ENCODE measurements around the gene PWWP2B. TPM values are rescaled to one million over a fixed set of nuclear protein-coding genes. Genes with fewer than 3 reads are reported as not detected.
A peak's percentile ranks its signal among the peaks of the same experiment; 100 is the strongest.

Gene PWWP2B
- total RNA-seq, 1 donor from 2014 or later = 3.8 TPM

GRCh38 chr10:132356621-132357195 lies 40.3 kb upstream of the PWWP2B start:
- H3K4me3 Mint-ChIP-seq (ENCODE audit: low read depth) = no peak overlapping the region
- H3K4me1 Mint-ChIP-seq (ENCODE audit: low read depth) = no peaks in the 10 kb centered on the region
- DNase-seq (ENCODE audit: low spot score) = no peak
- H3K27ac Mint-ChIP-seq = no peak overlapping the region
- no peaks in the 10 kb centered on the region for H3K9me3 Mint-ChIP-seq
- intact Hi-C loops (cut with micrococcal nuclease) = no loop called here
- no peaks in the 10 kb centered on the region for H3K27me3 Mint-ChIP-seq (ENCODE audit: low read depth)
- H3K36me3 Mint-ChIP-seq (ENCODE audit: low read depth) = no peaks in the 10 kb centered on the region

- Mint-ChIP-seq H3K4me1 (ENCODE audit: low read depth) (no peaks in the 10 kb centered on the region), H3K27ac (no peak overlapping the region), H3K9me3 (no peaks in the 10 kb centered on the region), H3K27me3 (ENCODE audit: low read depth) (no peaks in the 10 kb centered on the region), H3K4me3 (ENCODE audit: low read depth) (no peak overlapping the region), H3K36me3 (ENCODE audit: low read depth) (no peaks in the 10 kb centered on the region)
- DNase-seq (ENCODE audit: low spot score) = no peak
- intact Hi-C loops (cut with micrococcal nuclease) = no loop called here
These were observed 39.5 kb upstream of the PWWP2B start for GRCh38 chr10:132357286-132358058.

- Mint-ChIP-seq H3K27me3 (ENCODE audit: low read depth) (no peaks in the 10 kb centered on the region), H3K4me1 (ENCODE audit: low read depth) (no peaks in the 10 kb centered on the region), H3K36me3 (ENCODE audit: low read depth) (no peaks in the 10 kb centered on the region), H3K4me3 (ENCODE audit: low read depth) (no peak overlapping the region), H3K9me3 (peaks cover 4% of the 10 kb centered on the region), H3K27ac (no peak overlapping the region)
- no peak for DNase-seq (ENCODE audit: low spot score)
- intact Hi-C loops (cut with micrococcal nuclease) = no loop called here
These were observed 37.5 kb upstream of the PWWP2B start for GRCh38 chr10:132359305-132360040.

GRCh38 chr10:132360766-132361447 lies 36.1 kb upstream of the PWWP2B start:
- H3K27me3 Mint-ChIP-seq (ENCODE audit: low read depth) = no peaks in the 10 kb centered on the region
- intact Hi-C loops (cut with micrococcal nuclease) = no loop called here
- no peak overlapping the region for H3K4me3 Mint-ChIP-seq (ENCODE audit: low read depth)
- peaks cover 9% of the 10 kb centered on the region for H3K9me3 Mint-ChIP-seq
- H3K4me1 Mint-ChIP-seq (ENCODE audit: low read depth) = no peaks in the 10 kb centered on the region
- H3K36me3 Mint-ChIP-seq (ENCODE audit: low read depth) = no peaks in the 10 kb centered on the region
- H3K27ac Mint-ChIP-seq = no peak overlapping the region
- DNase-seq (ENCODE audit: low spot score) = no peak

GRCh38 chr10:132361581-132362101 lies 35.4 kb upstream of the PWWP2B start:
- DNase-seq (ENCODE audit: low spot score) = no peak
- Mint-ChIP-seq H3K36me3 (ENCODE audit: low read depth) (no peaks in the 10 kb centered on the region), H3K4me1 (ENCODE audit: low read depth) (no peaks in the 10 kb centered on the region), H3K9me3 (peaks cover 9% of the 10 kb centered on the region), H3K27me3 (ENCODE audit: low read depth) (no peaks in the 10 kb centered on the region), H3K4me3 (ENCODE audit: low read depth) (no peak overlapping the region), H3K27ac (no peak overlapping the region)
- intact Hi-C loops (cut with micrococcal nuclease) = no loop called here

GRCh38 chr10:132362151-132362611 lies 34.8 kb upstream of the PWWP2B start:
- H3K27me3 Mint-ChIP-seq (ENCODE audit: low read depth) = no peaks in the 10 kb centered on the region
- DNase-seq (ENCODE audit: low spot score) = no peak
- H3K9me3 Mint-ChIP-seq = peaks cover 9% of the 10 kb centered on the region
- H3K4me1 Mint-ChIP-seq (ENCODE audit: low read depth) = no peaks in the 10 kb centered on the region
- intact Hi-C loops (cut with micrococcal nuclease) = no loop called here
- no peaks in the 10 kb centered on the region for H3K36me3 Mint-ChIP-seq (ENCODE audit: low read depth)
- no peak overlapping the region for H3K4me3 Mint-ChIP-seq (ENCODE audit: low read depth)
- no peak overlapping the region for H3K27ac Mint-ChIP-seq

- peaks cover 9% of the 10 kb centered on the region for H3K9me3 Mint-ChIP-seq
- no peak overlapping the region for H3K4me3 Mint-ChIP-seq (ENCODE audit: low read depth)
- no peaks in the 10 kb centered on the region for H3K36me3 Mint-ChIP-seq (ENCODE audit: low read depth)
- H3K4me1 Mint-ChIP-seq (ENCODE audit: low read depth) = no peaks in the 10 kb centered on the region
- intact Hi-C loops (cut with micrococcal nuclease) = no loop called here
- no peak overlapping the region for H3K27ac Mint-ChIP-seq
- no peak for DNase-seq (ENCODE audit: low spot score)
- H3K27me3 Mint-ChIP-seq (ENCODE audit: low read depth) = no peaks in the 10 kb centered on the region
These were observed 33.6 kb upstream of the PWWP2B start for GRCh38 chr10:132363376-132363775.

- DNase-seq (ENCODE audit: low spot score) = no peak
- Mint-ChIP-seq H3K9me3 (peaks cover 9% of the 10 kb centered on the region), H3K27ac (peak overlapping the region; percentile 31), H3K36me3 (ENCODE audit: low read depth) (no peaks in the 10 kb centered on the region), H3K4me1 (ENCODE audit: low read depth) (no peaks in the 10 kb centered on the region), H3K27me3 (ENCODE audit: low read depth) (no peaks in the 10 kb centered on the region), H3K4me3 (ENCODE audit: low read depth) (no peak overlapping the region)
- intact Hi-C loops (cut with micrococcal nuclease) = no loop called here
These were observed 32.9 kb upstream of the PWWP2B start for GRCh38 chr10:132363921-132364593.

GRCh38 chr10:132364594-132364970 lies 32.4 kb upstream of the PWWP2B start:
- Mint-ChIP-seq H3K4me3 (ENCODE audit: low read depth) (no peak overlapping the region), H3K9me3 (peaks cover 9% of the 10 kb centered on the region), H3K27ac (peak overlapping the region; percentile 31), H3K36me3 (ENCODE audit: low read depth) (no peaks in the 10 kb centered on the region), H3K4me1 (ENCODE audit: low read depth) (no peaks in the 10 kb centered on the region), H3K27me3 (ENCODE audit: low read depth) (no peaks in the 10 kb centered on the region)
- intact Hi-C loops (cut with micrococcal nuclease) = no loop called here
- no peak for DNase-seq (ENCODE audit: low spot score)

GRCh38 chr10:132365102-132365501 lies 31.9 kb upstream of the PWWP2B start:
- H3K27ac Mint-ChIP-seq = no peak overlapping the region
- intact Hi-C loops (cut with micrococcal nuclease) = no loop called here
- no peaks in the 10 kb centered on the region for H3K27me3 Mint-ChIP-seq (ENCODE audit: low read depth)
- DNase-seq (ENCODE audit: low spot score) = no peak
- H3K4me3 Mint-ChIP-seq (ENCODE audit: low read depth) = no peak overlapping the region
- H3K4me1 Mint-ChIP-seq (ENCODE audit: low read depth) = no peaks in the 10 kb centered on the region
- H3K9me3 Mint-ChIP-seq = peaks cover 9% of the 10 kb centered on the region
- no peaks in the 10 kb centered on the region for H3K36me3 Mint-ChIP-seq (ENCODE audit: low read depth)

GRCh38 chr10:132366006-132366405 lies 31.0 kb upstream of the PWWP2B start:
- Mint-ChIP-seq H3K27ac (no peak overlapping the region), H3K9me3 (peaks cover 9% of the 10 kb centered on the region), H3K4me3 (ENCODE audit: low read depth) (no peak overlapping the region), H3K4me1 (ENCODE audit: low read depth) (no peaks in the 10 kb centered on the region), H3K27me3 (ENCODE audit: low read depth) (no peaks in the 10 kb centered on the region), H3K36me3 (ENCODE audit: low read depth) (no peaks in the 10 kb centered on the region)
- DNase-seq (ENCODE audit: low spot score) = no peak
- intact Hi-C loops (cut with micrococcal nuclease) = no loop called here

- Mint-ChIP-seq H3K27ac (no peak overlapping the region), H3K27me3 (ENCODE audit: low read depth) (no peaks in the 10 kb centered on the region)
- intact Hi-C loops (cut with micrococcal nuclease) = no loop called here
These were observed 30.5 kb upstream of the PWWP2B start for GRCh38 chr10:132366499-132366898.

More at GRCh38 chr10:132366499-132366898, 30.5 kb upstream of the PWWP2B start:
- DNase-seq (ENCODE audit: low spot score) = no peak
- H3K4me1 Mint-ChIP-seq (ENCODE audit: low read depth) = no peaks in the 10 kb centered on the region
- H3K4me3 Mint-ChIP-seq (ENCODE audit: low read depth) = no peak overlapping the region
- H3K36me3 Mint-ChIP-seq (ENCODE audit: low read depth) = no peaks in the 10 kb centered on the region
- peaks cover 9% of the 10 kb centered on the region for H3K9me3 Mint-ChIP-seq
